Astrocyte (in vitro differentiated cells and primary cell): Measurements from ENCODE around the gene ROR2. TPM values are rescaled to one million over a fixed set of nuclear protein-coding genes. Genes with fewer than 3 reads are reported as not detected.

Source experiments
- DNase-seq: peaks from one replicate; pipeline ENCODE4 v3.0.0-alpha.2; 2010; ENCODE audit warnings: low read depth
- FAIRE-seq: peaks from 2 replicates; lab custom pipeline; 2011; peaks lifted over from hg19 to GRCh38; lab: Jason Lieb, UNC
- H2AFZ ChIP-seq: 2 replicates; pipeline ENCODE4 v1.6.0; 2012; ENCODE audit warnings: low read depth, low read length, inconsistent platforms
- H3K27ac ChIP-seq: 2 replicates; pipeline ENCODE4 v1.5.1; 2011; ENCODE audit warnings: low read depth, low read length, inconsistent platforms
- H3K27me3 ChIP-seq: 2 replicates; pipeline ENCODE4 v1.6.0; 2011; ENCODE audit warnings: low read length, inconsistent platforms; ENCODE audit not compliant: insufficient read depth
- H3K36me3 ChIP-seq: 2 replicates; pipeline ENCODE4 v1.5.1; 2011; ENCODE audit warnings: low read length, inconsistent platforms; ENCODE audit not compliant: insufficient read depth
- H3K4me1 ChIP-seq: 2 replicates; pipeline ENCODE4 v1.5.1; 2011; ENCODE audit warnings: low read length, inconsistent platforms; ENCODE audit not compliant: insufficient read depth
- H3K4me2 ChIP-seq: 2 replicates; pipeline ENCODE4 v1.6.0; 2012; ENCODE audit warnings: low read length, inconsistent platforms
- H3K4me3 ChIP-seq: 2 replicates; pipeline ENCODE4 v1.5.1; 2011; ENCODE audit warnings: low read depth, mild to moderate bottlenecking, low read length, inconsistent platforms; ENCODE audit not compliant: insufficient read depth
- H3K79me2 ChIP-seq: 2 replicates; pipeline ENCODE4 v1.6.0; 2012; ENCODE audit warnings: mild to moderate bottlenecking, low read length, inconsistent platforms; ENCODE audit not compliant: insufficient read depth
- H3K9ac ChIP-seq: 2 replicates; pipeline ENCODE4 v1.6.0; 2012; ENCODE audit warnings: mild to moderate bottlenecking, low read length, inconsistent platforms
- H3K9me3 ChIP-seq: 2 replicates; pipeline ENCODE4 v1.5.1; 2012; ENCODE audit warnings: low read depth, mild to moderate bottlenecking, low read length, inconsistent platforms; ENCODE audit not compliant: insufficient read depth
- H4K20me1 ChIP-seq: 2 replicates; pipeline ENCODE4 v1.6.0; 2012; ENCODE audit warnings: low read length, inconsistent platforms; ENCODE audit not compliant: insufficient read depth
- H3K27ac Mint-ChIP-seq: one replicate; pipeline ENCODE4 v1.8.0; 2021; ENCODE audit warnings: mild to moderate bottlenecking, mixed read lengths; ENCODE audit not compliant: unreplicated experiment
- H3K27me3 Mint-ChIP-seq: one replicate; pipeline ENCODE4 v1.8.0; 2021; ENCODE audit warnings: low read depth, mixed read lengths; ENCODE audit not compliant: unreplicated experiment
- H3K36me3 Mint-ChIP-seq: one replicate; pipeline ENCODE4 v1.8.0; 2021; ENCODE audit warnings: low read depth, mixed read lengths; ENCODE audit not compliant: unreplicated experiment
- H3K4me1 Mint-ChIP-seq: one replicate; pipeline ENCODE4 v1.8.0; 2021; ENCODE audit warnings: low read depth, mixed read lengths; ENCODE audit not compliant: unreplicated experiment
- H3K4me3 Mint-ChIP-seq: one replicate; pipeline ENCODE4 v1.8.0; 2021; ENCODE audit warnings: mild to moderate bottlenecking, moderate library complexity, mixed read lengths; ENCODE audit not compliant: unreplicated experiment
- H3K9me3 Mint-ChIP-seq: one replicate; pipeline ENCODE4 v1.8.0; 2021; ENCODE audit warnings: mild to moderate bottlenecking, mixed read lengths; ENCODE audit not compliant: unreplicated experiment
- EZH2 ChIP-seq: IDR thresholded peaks from 2 replicates; pipeline ENCODE4 v1.6.1; 2012; ENCODE audit warnings: mild to moderate bottlenecking, low read length, inconsistent platforms; ENCODE audit not compliant: insufficient read depth
- total RNA-seq: library from RNA; stranded (reverse); gene quantifications from 2 replicates; pipeline ENCODE4 v1.2.1, GENCODE V29; 2021
- TF ChIP-seq, protein P1 (sequence below): IDR thresholded peaks from 2 replicates; pipeline ENCODE4 v1.5.1; 2011; ENCODE audit warnings: low read depth, mild to moderate bottlenecking, inconsistent platforms, low read length, moderate library complexity; ENCODE audit not compliant: insufficient read depth

Gene ROR2
- total RNA-seq, 1 donor from 2014 or later: 4.9 TPM

DNA sequence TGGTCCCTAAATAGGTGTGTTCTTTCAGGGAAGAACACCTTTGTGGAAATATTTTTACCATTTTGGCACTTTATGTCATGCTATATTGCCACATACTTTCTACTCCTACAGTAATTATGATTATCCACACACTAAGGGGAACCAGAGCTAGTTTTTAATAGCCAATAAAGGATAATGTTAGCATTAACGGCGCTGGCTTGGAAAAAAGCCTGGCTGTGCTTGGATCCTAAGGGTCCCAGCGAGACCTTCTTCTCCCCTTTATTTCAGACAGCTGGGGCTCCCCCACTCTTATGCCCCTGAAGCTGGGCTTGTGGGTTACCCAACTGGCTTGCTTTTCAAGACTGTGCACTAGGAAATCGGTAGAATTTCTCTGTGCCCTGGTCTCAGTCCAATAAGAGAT, 367.8 kb downstream of the ROR2 start:
- H3K9me3 ChIP-seq: no peaks in the 10 kb centered on the region
- peaks cover 4% of the 10 kb centered on the region for H3K27me3 Mint-ChIP-seq
- no peaks in the 10 kb centered on the region for H3K79me2 ChIP-seq
- H3K4me1 Mint-ChIP-seq: peaks cover 9% of the 10 kb centered on the region
- no peak overlapping the region for H3K27ac Mint-ChIP-seq
- H4K20me1 ChIP-seq: no peaks in the 10 kb centered on the region
- H2AFZ ChIP-seq: no peak overlapping the region
- no peaks in the 10 kb centered on the region for H3K9me3 Mint-ChIP-seq
- H3K36me3 Mint-ChIP-seq: no peaks in the 10 kb centered on the region
- H3K4me3 Mint-ChIP-seq: no peak overlapping the region
- TF ChIP-seq EZH2: no peak
- TF ChIP-seq, protein P1, sequence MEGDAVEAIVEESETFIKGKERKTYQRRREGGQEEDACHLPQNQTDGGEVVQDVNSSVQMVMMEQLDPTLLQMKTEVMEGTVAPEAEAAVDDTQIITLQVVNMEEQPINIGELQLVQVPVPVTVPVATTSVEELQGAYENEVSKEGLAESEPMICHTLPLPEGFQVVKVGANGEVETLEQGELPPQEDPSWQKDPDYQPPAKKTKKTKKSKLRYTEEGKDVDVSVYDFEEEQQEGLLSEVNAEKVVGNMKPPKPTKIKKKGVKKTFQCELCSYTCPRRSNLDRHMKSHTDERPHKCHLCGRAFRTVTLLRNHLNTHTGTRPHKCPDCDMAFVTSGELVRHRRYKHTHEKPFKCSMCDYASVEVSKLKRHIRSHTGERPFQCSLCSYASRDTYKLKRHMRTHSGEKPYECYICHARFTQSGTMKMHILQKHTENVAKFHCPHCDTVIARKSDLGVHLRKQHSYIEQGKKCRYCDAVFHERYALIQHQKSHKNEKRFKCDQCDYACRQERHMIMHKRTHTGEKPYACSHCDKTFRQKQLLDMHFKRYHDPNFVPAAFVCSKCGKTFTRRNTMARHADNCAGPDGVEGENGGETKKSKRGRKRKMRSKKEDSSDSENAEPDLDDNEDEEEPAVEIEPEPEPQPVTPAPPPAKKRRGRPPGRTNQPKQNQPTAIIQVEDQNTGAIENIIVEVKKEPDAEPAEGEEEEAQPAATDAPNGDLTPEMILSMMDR: no peak
- no peaks in the 10 kb centered on the region for H3K4me1 ChIP-seq
- FAIRE-seq: no peak
- no peak overlapping the region for H3K9ac ChIP-seq
- no peak overlapping the region for H3K27ac ChIP-seq
- no peak overlapping the region for H3K4me3 ChIP-seq
- H3K36me3 ChIP-seq: no peaks in the 10 kb centered on the region
- H3K27me3 ChIP-seq: peaks cover 12% of the 10 kb centered on the region
- no peak overlapping the region for H3K4me2 ChIP-seq
- no peak for DNase-seq

DNA sequence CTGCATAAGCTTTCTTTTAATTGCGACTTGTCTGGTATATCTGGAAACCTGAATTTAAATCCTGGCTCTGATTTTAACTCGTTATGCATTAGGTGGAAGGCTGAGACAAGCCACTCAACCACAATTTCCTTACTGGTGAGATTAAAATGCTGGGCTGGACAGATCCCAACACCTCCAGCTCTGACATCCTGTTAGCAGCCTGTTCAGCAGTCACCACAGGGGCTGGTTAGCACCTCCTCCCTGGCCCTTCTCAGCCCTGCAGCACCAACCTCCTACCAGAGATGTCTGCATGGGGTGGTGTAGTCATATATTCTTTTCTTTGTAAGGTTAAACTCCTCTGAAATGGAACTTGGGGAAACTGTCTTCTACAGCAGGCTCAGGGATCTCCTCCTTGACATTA, 369.9 kb downstream of the ROR2 start:
- FAIRE-seq: no peak

DNA sequence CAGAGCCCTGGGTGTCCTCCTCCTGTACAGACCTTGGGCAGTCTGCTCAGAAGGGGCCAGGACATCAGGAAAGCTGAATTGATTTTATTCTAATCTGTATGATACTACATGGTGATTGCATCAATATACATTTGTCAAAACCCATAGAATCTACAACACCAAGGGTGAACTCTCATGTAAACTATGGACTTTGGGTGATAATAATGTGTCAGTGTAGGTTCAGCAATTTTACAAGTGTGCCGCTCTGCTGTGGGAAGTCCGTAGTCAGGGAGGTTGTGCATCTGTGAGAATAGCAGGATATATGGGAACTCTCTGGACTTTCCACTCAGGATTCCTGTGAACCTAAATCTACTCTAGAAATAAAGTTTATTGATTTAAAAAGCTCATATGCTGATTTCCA, 371.1 kb downstream of the ROR2 start:
- Histone ChIP-seq H3K27ac (no peak overlapping the region), H3K4me1 (no peaks in the 10 kb centered on the region), H4K20me1 (no peaks in the 10 kb centered on the region), H3K4me3 (no peak overlapping the region), H3K4me2 (no peak overlapping the region), H3K27me3 (peaks cover 10% of the 10 kb centered on the region), H3K9ac (no peak overlapping the region), H3K9me3 (no peaks in the 10 kb centered on the region), H2AFZ (no peak overlapping the region), H3K36me3 (no peaks in the 10 kb centered on the region), H3K79me2 (no peaks in the 10 kb centered on the region)
- Mint-ChIP-seq H3K27me3 (no peaks in the 10 kb centered on the region), H3K4me3 (no peak overlapping the region), H3K27ac (no peak overlapping the region), H3K9me3 (peaks cover 3% of the 10 kb centered on the region), H3K36me3 (no peaks in the 10 kb centered on the region), H3K4me1 (peaks cover 7% of the 10 kb centered on the region)
- DNase-seq: no peak
- no peak for TF ChIP-seq EZH2
- no peak for FAIRE-seq

More for the DNA sequence above, 369.9 kb downstream of the ROR2 start:
- no peaks in the 10 kb centered on the region for H3K36me3 Mint-ChIP-seq
- no peaks in the 10 kb centered on the region for H3K9me3 Mint-ChIP-seq
- H4K20me1 ChIP-seq: no peaks in the 10 kb centered on the region
- TF ChIP-seq, protein P1: no peak
- TF ChIP-seq EZH2: no peak
- no peaks in the 10 kb centered on the region for H3K79me2 ChIP-seq
- H3K27me3 Mint-ChIP-seq: peaks cover 4% of the 10 kb centered on the region
- peaks cover 7% of the 10 kb centered on the region for H3K4me1 Mint-ChIP-seq
- H3K27me3 ChIP-seq: peaks cover 10% of the 10 kb centered on the region
- DNase-seq: peak; percentile 88
- no peak overlapping the region for H3K27ac Mint-ChIP-seq
- H3K9me3 ChIP-seq: no peaks in the 10 kb centered on the region
- no peak overlapping the region for H3K4me2 ChIP-seq
- no peak overlapping the region for H3K9ac ChIP-seq
- H2AFZ ChIP-seq: no peak overlapping the region
- no peak overlapping the region for H3K27ac ChIP-seq
- H3K4me3 Mint-ChIP-seq: no peak overlapping the region
- H3K4me1 ChIP-seq: no peaks in the 10 kb centered on the region
- no peaks in the 10 kb centered on the region for H3K36me3 ChIP-seq
- H3K4me3 ChIP-seq: no peak overlapping the region
